Mesenchymal stem cell (in vitro differentiated cells and primary cell): ENCODE measurements around the gene BEAN1.
A peak's percentile ranks its signal among the peaks of the same experiment; 100 is the strongest.

Source experiments
- DNase-seq: peaks from one replicate; pipeline ENCODE4 v3.0.0-alpha.2; 2013
- H2AFZ ChIP-seq: one replicate; pipeline ENCODE4 v1.6.1; 2013; ENCODE audit warnings: low read depth, mild to moderate bottlenecking, control low read depth, inconsistent platforms, low read length, moderate library complexity
- H2AK5ac ChIP-seq: 2 replicates; pipeline ENCODE4 v1.6.1; 2013; ENCODE audit warnings: low read length, moderate library complexity, mild to moderate bottlenecking, inconsistent platforms; ENCODE audit not compliant: severe bottlenecking
- H2BK120ac ChIP-seq: one replicate; pipeline ENCODE4 v1.6.1; 2013; ENCODE audit warnings: low read depth, mild to moderate bottlenecking, inconsistent platforms, low read length, moderate library complexity
- H2BK12ac ChIP-seq, 2 experiments: one replicate each; pipeline ENCODE4 v1.6.1; 2013; ENCODE audit warnings: inconsistent platforms in 2 of 2, low read length in 2 of 2, mild to moderate bottlenecking in 2 of 2, moderate library complexity in 2 of 2, control low read depth in 1 of 2
- H2BK15ac ChIP-seq: one replicate; pipeline ENCODE4 v1.6.1; 2013; ENCODE audit warnings: mild to moderate bottlenecking, low read depth, inconsistent platforms; ENCODE audit not compliant: poor library complexity, severe bottlenecking
- H2BK5ac ChIP-seq: 2 replicates; pipeline ENCODE4 v1.6.1; 2013; ENCODE audit warnings: low read depth, mild to moderate bottlenecking, low read length, control low read depth, inconsistent platforms; ENCODE audit not compliant: poor library complexity, severe bottlenecking
- H3K14ac ChIP-seq, 2 experiments: one replicate each; pipeline ENCODE4 v1.6.1; 2013; ENCODE audit warnings: inconsistent platforms in 2 of 2, low read length in 2 of 2, control low read depth in 1 of 2, mild to moderate bottlenecking in 1 of 2, moderate library complexity in 1 of 2
- H3K18ac ChIP-seq, 2 experiments: one replicate each; pipeline ENCODE4 v1.6.1; 2013; ENCODE audit warnings: inconsistent platforms in 2 of 2, low read length in 2 of 2, control low read depth in 1 of 2, low read depth in 1 of 2, mild to moderate bottlenecking in 1 of 2
- H3K23ac ChIP-seq, 2 experiments: one replicate each; pipeline ENCODE4 v1.6.1; 2013; ENCODE audit warnings: inconsistent platforms in 2 of 2, low read length in 2 of 2, mild to moderate bottlenecking in 2 of 2, moderate library complexity in 2 of 2, control low read depth in 1 of 2
- H3K27ac ChIP-seq: 2 replicates; pipeline ENCODE4 v1.5.1; 2013; ENCODE audit warnings: mild to moderate bottlenecking, moderate library complexity, low read length, control low read depth, inconsistent platforms; ENCODE audit not compliant: poor library complexity, severe bottlenecking
- H3K27me3 ChIP-seq, 2 experiments: 2 replicates each; pipeline versions ENCODE4 v1.6.1 to v1.7.0; 2013; ENCODE audit warnings: low read length in 2 of 2, mild to moderate bottlenecking in 2 of 2, moderate library complexity in 2 of 2, control low read depth in 1 of 2, inconsistent platforms in 1 of 2; ENCODE audit not compliant: control insufficient read depth in 1 of 2, insufficient read depth in 1 of 2
- H3K36me3 ChIP-seq, 2 experiments: 2 replicates each; pipeline versions ENCODE4 v1.6.1 to v1.7.0; 2013; ENCODE audit warnings: low read length in 2 of 2, control low read depth in 1 of 2, inconsistent platforms in 1 of 2, low read depth in 1 of 2, mild to moderate bottlenecking in 1 of 2; ENCODE audit not compliant: insufficient read depth in 2 of 2, control insufficient read depth in 1 of 2
- H3K4ac ChIP-seq, 2 experiments: one replicate each; pipeline ENCODE4 v1.6.1; 2013; ENCODE audit warnings: inconsistent platforms in 2 of 2, low read length in 2 of 2, mild to moderate bottlenecking in 2 of 2, moderate library complexity in 2 of 2, control low read depth in 1 of 2, low read depth in 1 of 2
- H3K4me1 ChIP-seq: 2 replicates; pipeline ENCODE4 v1.6.1; 2013; ENCODE audit warnings: low read depth, low read length, control low read depth; ENCODE audit not compliant: control insufficient read depth, insufficient read depth
- H3K4me2 ChIP-seq: 2 replicates; pipeline ENCODE4 v1.6.1; 2013; ENCODE audit warnings: low read length, mild to moderate bottlenecking, inconsistent platforms; ENCODE audit not compliant: poor library complexity, severe bottlenecking
- H3K4me3 ChIP-seq, 2 experiments: 2 replicates each; pipeline versions ENCODE4 v1.5.1 to v1.7.0; 2013; ENCODE audit warnings: low read length in 2 of 2, mild to moderate bottlenecking in 2 of 2, control low read depth in 1 of 2, low read depth in 1 of 2; ENCODE audit not compliant: insufficient read depth in 1 of 2
- H3K79me1 ChIP-seq: replicated peaks from 2 replicates; pipeline ENCODE4 v1.6.1; 2013; ENCODE audit warnings: mild to moderate bottlenecking, control low read depth, low read length, inconsistent platforms; ENCODE audit not compliant: poor library complexity, severe bottlenecking
- H3K9ac ChIP-seq: 2 replicates; pipeline ENCODE4 v1.7.0; 2013; ENCODE audit warnings: mild to moderate bottlenecking, low read length, moderate library complexity
- H3K9me3 ChIP-seq: 2 replicates; pipeline ENCODE4 v1.7.0; 2013; ENCODE audit warnings: mild to moderate bottlenecking, low read length; ENCODE audit not compliant: control insufficient read depth
- H4K8ac ChIP-seq: one replicate; pipeline ENCODE4 v1.6.1; 2013; ENCODE audit warnings: inconsistent platforms, mild to moderate bottlenecking, low read length, moderate library complexity
- H4K91ac ChIP-seq: one replicate; pipeline ENCODE4 v1.6.1; 2013; ENCODE audit warnings: mild to moderate bottlenecking, low read length, inconsistent platforms
- whole genome bisulfite sequencing: methylation state at CpG from one replicate; pipeline ENCODE4 v1.1.7; 2013; ENCODE audit warnings: mixed read lengths; 5-methylcytosine and 5-hydroxymethylcytosine counted together

The BEAN1 gene

DNA sequence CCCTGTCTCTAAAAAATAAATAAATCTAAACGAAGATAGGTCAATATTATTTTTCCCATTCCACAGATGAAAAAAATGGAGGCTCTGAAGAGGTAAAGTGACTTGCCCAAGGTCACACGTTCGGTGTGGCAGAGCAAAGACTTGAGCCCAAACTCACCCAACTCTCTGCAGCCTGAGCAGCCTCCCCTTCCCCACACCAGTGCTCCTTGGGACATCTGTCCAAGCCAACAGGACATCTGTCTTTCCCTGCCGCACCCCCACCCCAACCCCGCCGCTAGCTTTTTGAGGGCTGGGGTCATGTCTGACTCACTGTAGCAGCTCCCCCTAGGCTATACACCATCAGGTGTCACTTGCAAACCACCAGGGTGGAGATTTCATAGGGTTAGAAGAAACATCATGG lies 5.2 kb upstream of the BEAN1 start:
- H2BK12ac ChIP-seq = no peak overlapping the region
- 78% methylated on average over 6 of the region's 6 CpGs for WGBS
- H3K4me3 ChIP-seq = no peak overlapping the region

DNA sequence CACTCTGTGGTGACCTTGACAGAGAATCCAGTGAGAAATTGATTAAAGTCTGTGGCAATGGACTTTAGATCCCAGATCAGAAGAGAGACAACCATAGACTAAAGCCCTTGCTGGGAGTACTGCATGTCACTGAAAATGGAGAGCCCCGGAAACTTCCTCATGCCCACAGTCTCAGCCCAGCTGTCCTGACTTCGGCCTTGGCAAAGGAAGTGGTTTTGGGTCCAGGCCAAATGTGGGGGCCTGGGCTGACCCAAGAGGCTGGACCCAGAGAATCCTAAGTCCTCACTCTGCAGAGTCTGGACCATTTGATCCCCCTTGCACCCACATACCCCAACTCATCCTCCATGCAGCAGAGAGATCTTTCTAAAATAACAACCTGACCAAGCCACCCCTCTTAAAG lies 4.7 kb upstream of the BEAN1 start:
- Histone ChIP-seq H2AFZ (no peak overlapping the region), H3K27ac (no peak overlapping the region), H3K14ac (no peak overlapping the region), H3K4ac (no peak overlapping the region), H3K4me3 (no peak overlapping the region), H3K23ac (no peak overlapping the region), H3K4me1 (peaks cover 15% of the 10 kb centered on the region), H4K91ac (no peak overlapping the region), H4K8ac (no peak overlapping the region), H3K9ac (no peak overlapping the region), H2BK120ac (no peak overlapping the region), H2BK12ac (no peak overlapping the region), H3K36me3 (no peaks in the 10 kb centered on the region), H2BK15ac (no peak overlapping the region), H3K4me2 (no peak overlapping the region), H3K18ac (no peak overlapping the region), H3K79me1 (peaks cover 2% of the 10 kb centered on the region), H2AK5ac (no peak overlapping the region), H3K9me3 (no peaks in the 10 kb centered on the region), H3K27me3 (peaks cover 18 to 19% of the 10 kb centered on the region in 2 experiments), H2BK5ac (no peak overlapping the region)
- DNase-seq = no peak
- 94% methylated on average over 2 of the region's 2 CpGs for WGBS

More for the DNA sequence above, 5.2 kb upstream of the BEAN1 start:
- Histone ChIP-seq H3K27me3 (peaks cover 18 to 19% of the 10 kb centered on the region in 2 experiments), H2BK5ac (no peak overlapping the region), H3K4ac (no peak overlapping the region), H3K9ac (no peak overlapping the region), H2BK120ac (no peak overlapping the region), H3K27ac (no peak overlapping the region), H3K9me3 (no peaks in the 10 kb centered on the region), H2BK15ac (no peak overlapping the region), H3K23ac (no peak overlapping the region), H4K8ac (no peak overlapping the region), H3K4me2 (no peak overlapping the region), H3K79me1 (peaks cover 2% of the 10 kb centered on the region), H2AK5ac (no peak overlapping the region), H3K14ac (no peak overlapping the region), H3K18ac (no peak overlapping the region), H3K4me1 (peaks cover 15% of the 10 kb centered on the region), H2AFZ (no peak overlapping the region), H3K36me3 (no peaks in the 10 kb centered on the region), H4K91ac (no peak overlapping the region)
- DNase-seq = no peak

GRCh38 chr16:66423177-66423576 lies 3.9 kb upstream of the BEAN1 start:
- Histone ChIP-seq H4K8ac (peak overlapping the region; percentile 38), H3K27me3 (peaks cover 18 to 26% of the 10 kb centered on the region in 2 experiments), H2BK120ac (no peak overlapping the region), H3K4ac (no peak overlapping the region), H3K9ac (no peak overlapping the region), H3K18ac (no peak overlapping the region), H3K36me3 (no peaks in the 10 kb centered on the region), H3K79me1 (peaks cover 2% of the 10 kb centered on the region), H3K4me3 (no peak overlapping the region), H3K14ac (no peak overlapping the region), H3K4me1 (peaks cover 20% of the 10 kb centered on the region), H2BK5ac (no peak overlapping the region), H3K4me2 (no peak overlapping the region), H3K9me3 (no peaks in the 10 kb centered on the region), H3K23ac (no peak overlapping the region), H2AFZ (no peak overlapping the region), H4K91ac (no peak overlapping the region), H2AK5ac (no peak overlapping the region), H3K27ac (no peak overlapping the region), H2BK12ac (no peak overlapping the region), H2BK15ac (no peak overlapping the region)
- DNase-seq = no peak
- 100% methylated on average over 1 of the region's 1 CpG for WGBS

DNA sequence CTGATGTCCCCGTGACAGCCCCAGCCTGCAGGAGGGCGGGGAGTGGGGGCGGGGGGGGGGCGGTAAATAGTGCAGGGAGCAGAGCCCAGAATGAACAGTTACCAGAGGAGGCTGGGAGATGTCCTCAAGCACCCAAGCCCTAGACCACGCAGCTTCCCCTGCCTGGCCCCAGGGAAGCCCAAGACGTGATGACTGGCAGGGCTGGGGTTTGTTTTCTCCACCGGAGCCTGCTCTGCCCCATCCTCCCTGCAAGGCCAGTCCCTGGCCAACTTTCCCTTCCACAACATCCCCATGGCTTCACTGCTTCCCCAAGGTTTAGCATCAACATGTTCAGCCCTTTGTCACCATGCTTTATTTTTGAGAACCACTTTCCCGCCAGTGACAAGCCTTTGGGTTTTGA lies 1.4 kb upstream of the BEAN1 start:
- Histone ChIP-seq H3K4me2 (no peak overlapping the region), H3K18ac (no peak overlapping the region), H2AK5ac (no peak overlapping the region), H2BK5ac (no peak overlapping the region), H3K9me3 (no peaks in the 10 kb centered on the region), H3K9ac (no peak overlapping the region), H3K4ac (no peak overlapping the region), H3K79me1 (peaks cover 5% of the 10 kb centered on the region), H3K36me3 (no peaks in the 10 kb centered on the region), H2BK120ac (no peak overlapping the region), H3K27ac (no peak overlapping the region), H2BK12ac (no peak overlapping the region), H3K4me1 (peaks cover 31% of the 10 kb centered on the region), H2AFZ (no peak overlapping the region), H3K23ac (no peak overlapping the region), H3K14ac (no peak overlapping the region), H2BK15ac (no peak overlapping the region), H3K27me3 (peaks cover 18 to 40% of the 10 kb centered on the region in 2 experiments), H4K8ac (no peak overlapping the region), H3K4me3 (no peak overlapping the region), H4K91ac (no peak overlapping the region)
- DNase-seq = no peak
- 33% methylated on average over 7 of the region's 8 CpGs for WGBS
